AG20443 (cell line): ENCODE data around the gene HLA-B.
A peak's percentile ranks its signal among the peaks of the same experiment; 100 is the strongest.
"Not testable (repeated sequence)": the region's sequence is repeated elsewhere in the genome, so short reads cannot be mapped to it uniquely, and the experiment has no call there.

Source experiments
- DNase-seq: peaks from one replicate; pipeline ENCODE4 v3.0.0; 2012; ENCODE audit warnings: low spot score, mixed read lengths

HLA-B gene

DNA sequence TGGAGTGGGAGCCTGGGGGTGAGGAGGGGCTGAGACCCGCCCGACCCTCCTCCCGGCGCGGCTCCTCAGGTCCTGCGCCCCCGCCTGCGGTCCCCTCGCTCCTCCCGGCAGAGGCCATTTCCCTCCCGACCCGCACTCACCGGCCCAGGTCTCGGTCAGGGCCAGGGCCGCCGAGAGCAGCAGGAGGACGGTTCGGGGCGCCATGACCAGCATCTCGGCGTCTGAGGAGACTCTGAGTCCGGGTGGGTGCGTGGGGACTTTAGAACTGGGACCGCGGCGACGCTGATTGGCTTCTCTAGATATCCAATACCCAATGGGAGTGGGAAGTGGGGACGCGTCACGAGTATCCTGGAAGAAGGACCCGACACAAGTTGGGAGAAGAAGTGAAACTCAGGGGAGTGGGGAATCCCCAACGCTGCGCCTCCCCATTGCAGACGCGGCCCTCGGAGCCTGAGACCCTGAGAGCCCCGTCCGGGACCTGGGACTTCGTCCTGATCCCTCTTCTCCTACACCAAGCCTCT lies at the start of gene HLA-B:
Gene HLA-B, minus strand, starts transcription at position 234 of the 521 bp plus-strand sequence. Its CDS starts 21 bp downstream, at position 213.
- DNase-seq, result peak; percentile 89

DNA sequence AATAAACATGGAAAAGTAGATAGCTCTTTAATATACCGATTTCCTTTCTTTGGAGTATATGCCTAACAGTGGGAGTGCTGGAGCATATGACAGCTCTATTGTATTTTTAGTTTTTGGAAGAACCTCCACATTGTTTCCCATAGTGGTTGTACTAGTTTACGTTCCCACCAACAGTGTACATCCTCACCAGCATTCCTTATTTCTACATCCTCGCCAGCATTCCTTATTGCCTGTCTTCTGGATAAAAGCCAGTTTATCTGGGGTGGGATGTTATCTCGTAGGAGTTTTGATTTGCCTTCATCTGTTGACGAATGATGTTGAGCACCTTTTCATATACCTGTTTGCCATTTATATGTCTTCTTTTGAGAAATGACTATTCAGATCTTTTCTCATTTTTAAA lies 49.0 kb upstream of the HLA-B start:
- DNase-seq, result no peak

DNA sequence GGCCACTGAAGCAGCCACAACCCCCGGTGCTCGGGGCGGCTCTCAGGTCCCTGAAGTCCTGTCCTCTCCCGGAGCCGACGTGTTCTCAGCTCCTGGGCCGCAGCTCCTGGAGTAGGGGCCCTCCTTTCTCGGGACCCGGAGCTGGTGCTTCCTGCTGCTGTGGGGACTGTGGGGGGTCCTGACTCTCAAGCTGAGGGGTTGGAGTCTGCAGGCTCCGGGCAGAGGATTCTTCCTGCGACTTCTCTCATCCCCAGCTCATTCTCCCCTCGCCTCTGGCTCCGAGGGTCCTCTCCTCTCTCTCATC lies 47.0 kb upstream of the HLA-B start:
- DNase-seq, result not testable (repeated sequence)

DNA sequence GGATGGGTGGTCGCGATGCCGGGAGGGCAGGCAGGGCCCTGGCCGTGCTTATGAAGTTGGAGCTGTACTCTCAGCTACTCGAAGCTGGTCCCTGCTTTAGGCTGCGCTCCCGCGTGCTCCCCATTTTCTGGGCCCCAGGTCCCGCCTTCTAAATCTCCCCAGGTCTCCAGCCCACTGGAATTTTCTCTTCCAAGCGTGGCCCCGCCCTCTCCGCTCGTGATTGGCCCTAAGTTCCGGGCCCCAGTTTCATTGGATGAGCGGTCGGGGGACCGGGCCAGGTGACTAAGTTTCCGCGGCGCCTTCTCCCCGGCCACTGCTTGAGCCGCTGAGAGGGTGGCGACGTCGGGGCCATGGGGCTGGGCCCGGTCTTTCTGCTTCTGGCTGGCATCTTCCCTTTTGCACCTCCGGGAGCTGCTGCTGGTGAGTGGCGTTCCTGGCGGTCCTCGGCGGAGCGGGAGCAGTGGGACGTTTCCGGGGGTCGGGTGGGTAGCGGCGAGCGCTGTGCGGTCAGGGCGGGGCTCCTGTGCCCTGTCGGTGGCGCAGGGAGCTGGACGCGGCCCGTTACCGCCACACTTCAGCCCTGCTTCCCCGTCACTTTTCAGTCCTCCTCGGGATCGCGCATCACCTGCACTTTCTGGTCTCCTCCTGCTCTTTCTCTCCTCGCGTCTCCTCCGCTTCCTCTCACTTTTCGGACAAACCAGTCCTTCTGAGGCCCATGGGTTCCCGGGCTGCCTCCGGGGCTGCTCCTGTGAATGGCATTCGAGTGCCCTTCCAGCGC lies 46.5 kb upstream of the HLA-B start, which contains the start of gene MICA:
Gene MICA, plus strand, starts transcription at position 313 of the 778 bp plus-strand sequence. Its CDS starts 38 bp downstream, at position 351.
- DNase-seq, result peak; percentile 94

DNA sequence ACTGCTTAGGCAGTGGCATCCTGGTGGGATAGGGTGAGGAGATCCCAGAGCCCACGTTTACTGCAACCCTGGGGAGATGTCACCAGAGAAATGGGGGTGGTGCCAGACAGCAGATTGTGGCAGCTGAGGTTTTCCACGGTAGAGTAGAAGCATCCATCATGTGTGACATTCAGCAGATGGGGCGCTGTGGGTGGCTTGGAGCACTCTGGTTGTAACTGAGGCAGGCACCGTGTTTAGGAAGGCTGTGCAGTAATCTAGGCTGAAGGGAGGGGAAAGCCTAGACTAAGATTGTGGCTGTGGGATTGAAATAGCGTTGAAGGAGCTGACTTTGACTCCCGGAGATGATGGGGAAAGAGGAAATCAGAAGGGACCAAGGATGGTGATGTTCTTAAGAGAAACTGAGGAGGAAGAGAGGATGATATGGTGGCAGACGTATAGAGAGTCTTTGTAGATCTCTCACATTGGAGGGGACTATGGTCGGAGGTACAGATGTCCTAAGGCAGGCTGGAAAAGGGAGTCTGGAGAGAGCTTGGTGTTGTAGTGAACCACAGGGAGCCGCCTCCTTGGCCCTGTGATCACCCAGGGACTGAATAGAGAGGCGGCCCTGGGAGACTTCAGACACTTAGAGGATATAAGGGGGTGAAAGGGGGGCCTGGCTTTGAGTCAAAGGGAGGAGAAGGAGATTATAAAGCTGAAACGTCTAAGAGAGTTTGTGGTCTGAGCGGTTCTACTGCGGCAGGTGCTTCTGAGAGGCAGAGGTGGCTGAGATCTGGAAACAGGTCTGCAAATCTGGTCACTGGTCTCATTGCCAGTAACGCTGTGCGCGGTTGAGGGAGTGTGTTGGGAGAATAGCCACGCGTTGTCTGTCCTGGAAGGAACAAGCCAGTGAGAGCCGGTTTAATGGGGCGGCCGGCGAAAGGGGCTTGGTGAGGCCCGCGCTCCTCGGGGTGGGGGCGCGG lies 45.6 kb upstream of the HLA-B start:
- DNase-seq, result peak; percentile 16

DNA sequence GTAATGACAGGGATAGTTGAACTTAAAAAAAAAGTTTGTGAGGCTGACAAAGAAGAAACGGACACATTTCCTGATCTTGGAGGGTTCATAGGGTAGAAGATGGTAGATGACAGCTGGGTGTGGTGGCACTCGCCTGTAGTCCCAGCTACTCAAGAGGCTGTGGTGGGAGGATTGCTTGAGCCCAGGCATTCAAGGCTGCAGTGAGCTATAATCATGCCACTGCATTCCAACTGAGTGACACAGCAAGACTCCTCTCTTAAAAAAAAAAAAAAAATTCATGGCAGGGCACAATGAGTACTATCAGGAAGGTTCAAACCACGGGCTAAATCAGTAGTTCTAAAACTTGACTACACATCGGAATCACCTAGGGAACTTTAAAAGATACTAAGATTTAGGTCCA lies 44.4 kb upstream of the HLA-B start:
- DNase-seq, result no peak

DNA sequence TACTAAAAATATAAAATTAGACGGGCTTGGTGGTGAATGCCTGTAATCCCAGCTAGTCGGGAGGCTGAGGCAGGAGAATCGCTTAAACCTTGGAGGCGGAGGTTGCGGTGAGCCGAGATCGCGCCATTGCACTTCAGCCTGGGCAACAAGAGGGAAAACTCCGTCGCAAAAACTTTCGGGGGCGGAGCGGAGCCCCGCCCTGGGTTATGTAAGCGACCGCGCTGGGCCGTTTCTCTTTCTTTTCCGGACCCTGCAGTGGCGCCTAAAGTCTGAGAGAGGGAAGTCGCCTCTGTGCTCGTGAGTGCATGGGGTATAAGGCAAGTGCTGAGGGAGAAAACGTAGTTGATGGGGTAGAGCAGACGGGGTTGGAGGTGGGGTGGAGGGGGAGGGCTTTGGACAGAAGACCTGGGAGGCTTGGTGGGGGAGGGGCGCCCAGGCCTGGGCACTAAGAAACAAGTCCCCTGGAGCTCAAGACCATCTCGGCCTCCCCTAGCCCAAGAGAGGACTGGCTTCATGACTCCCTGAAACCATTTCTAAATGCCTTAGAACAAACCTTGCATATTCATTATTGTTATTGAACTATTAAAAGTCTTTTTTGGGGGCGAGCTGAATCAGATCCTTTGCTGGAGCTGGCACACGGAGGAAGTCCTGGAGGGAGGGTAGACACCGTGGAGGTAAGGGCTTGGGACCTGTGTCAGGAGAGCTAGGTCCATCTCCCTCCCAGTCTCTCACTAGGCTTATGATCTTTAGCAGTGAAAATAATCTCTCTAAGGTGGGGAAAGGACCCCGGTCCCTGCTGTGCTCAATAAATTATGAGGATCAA lies 43.7 kb upstream of the HLA-B start:
- DNase-seq, result peak; percentile 47

DNA sequence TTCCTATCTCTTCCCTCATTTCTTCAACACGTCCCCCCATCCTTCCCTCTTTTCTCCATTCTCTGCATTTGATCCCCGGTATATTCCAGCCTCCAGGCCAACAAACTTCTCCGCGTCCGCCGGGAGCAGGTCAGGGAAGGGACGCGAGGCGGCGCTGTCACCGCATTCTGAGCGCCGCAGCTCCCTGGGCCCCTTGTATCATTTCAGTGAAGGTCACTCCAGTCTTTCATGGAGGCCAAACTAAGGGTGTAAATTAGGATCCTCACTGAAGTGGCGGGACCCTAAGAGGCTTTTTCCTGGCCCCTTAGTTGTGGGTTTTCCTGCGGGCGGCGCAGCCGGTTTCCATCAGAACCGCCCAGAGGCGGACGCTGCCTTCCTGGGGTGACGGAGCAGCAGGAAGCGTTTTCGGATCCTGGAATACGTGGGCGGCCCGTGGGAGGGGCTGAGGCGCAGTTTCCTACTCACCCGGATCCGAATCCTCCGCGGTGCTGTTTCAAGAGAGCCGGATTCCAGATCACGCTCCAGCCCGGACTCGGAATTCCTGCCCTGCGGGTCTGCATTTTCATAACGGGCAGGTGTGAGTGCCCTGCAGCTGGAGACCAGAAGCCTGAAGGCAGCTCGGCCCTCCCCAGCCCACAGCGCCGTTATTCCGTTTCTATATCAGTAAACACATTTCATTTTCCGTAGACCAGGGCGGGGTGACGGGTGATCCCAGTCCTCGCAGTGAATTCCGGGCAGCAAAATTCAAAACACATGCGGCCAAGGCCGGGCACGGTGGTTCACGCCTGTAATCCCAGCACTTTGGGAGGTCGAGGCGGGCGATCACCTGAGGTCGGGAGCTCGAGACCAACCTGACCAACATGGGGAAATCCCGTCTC lies 42.8 kb upstream of the HLA-B start:
- peak; percentile 81 for DNase-seq

DNA sequence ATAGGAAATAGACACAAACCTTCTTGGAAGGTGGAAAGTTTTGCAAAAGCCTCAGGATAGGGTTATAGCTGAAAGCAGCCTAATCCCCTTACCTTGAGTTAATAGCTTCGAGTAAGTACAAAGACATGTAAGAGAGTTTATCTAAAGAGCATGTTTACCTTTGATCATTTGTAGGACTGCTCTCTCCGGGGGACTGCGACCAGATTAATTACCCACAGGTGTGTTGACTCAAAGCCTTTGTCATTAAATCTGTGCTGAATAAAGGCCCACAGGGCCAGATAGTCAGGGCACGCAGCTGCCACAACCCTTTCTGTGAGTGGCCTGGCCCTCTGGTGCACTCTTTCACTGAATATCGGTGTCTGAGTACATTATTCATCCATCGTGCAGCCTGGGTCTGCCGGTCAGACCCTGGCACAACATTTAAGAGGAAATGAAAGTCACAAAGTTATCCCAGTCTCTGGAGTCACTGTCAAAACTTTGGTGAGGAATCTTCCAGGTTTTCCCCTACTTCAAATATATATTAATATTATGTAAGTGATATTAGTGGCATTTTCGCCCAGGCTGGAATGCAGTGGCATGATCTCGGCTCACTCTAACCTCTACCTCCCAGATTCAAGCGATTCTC lies 41.0 kb upstream of the HLA-B start:
- no peak for DNase-seq

DNA sequence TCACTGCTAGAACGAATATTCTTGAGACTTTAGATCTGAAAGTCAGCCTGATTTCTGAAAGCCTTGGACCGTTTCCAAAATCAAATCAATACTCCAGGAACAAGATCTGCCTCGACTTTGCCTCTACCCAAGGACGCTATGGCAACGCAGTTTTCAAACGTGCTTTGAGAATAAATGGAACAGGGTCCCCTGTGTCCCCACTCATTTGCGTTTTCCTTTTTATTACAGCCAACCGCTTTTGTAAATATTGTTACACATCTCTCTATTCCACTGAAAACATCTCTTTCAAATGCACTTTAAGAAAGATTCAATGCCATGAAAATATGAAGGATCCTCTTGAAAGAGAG lies 40.1 kb upstream of the HLA-B start:
- DNase-seq, result not testable (repeated sequence)

DNA sequence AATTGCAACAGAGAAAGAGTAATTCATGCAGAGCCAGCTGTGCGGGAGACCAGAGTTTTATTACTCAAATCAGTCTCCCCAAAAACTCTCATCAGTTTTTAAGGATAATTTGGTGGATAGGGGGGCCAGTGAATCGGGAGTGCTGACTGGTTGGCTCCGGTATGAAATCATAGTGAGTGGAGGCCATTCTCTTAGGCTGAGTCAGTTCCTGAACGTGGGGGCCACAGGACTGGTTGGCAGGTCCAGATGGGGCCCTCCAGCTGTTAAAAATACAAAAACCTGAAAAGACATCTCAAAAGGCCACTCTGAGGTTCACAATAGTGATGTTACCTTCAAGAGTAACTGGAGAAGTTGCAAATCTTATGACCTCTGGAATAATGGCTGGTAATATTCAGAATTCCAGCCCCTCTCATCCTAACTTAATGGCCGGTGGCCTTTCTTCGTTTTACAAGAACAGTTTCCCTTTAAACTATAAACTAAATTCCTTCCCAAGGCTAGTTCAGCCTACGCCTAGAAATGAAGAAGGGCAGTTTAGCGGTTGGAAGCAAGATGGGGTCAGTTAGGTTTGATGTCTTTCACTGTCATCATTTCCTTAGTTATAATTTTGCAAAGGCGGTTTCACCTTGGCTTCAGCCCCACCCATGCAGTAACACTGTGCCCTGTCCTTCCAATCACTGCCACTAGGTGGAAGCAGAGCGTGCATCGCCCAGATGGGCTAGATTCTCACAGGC lies 39.6 kb upstream of the HLA-B start:
- DNase-seq, result peak; percentile 79

DNA sequence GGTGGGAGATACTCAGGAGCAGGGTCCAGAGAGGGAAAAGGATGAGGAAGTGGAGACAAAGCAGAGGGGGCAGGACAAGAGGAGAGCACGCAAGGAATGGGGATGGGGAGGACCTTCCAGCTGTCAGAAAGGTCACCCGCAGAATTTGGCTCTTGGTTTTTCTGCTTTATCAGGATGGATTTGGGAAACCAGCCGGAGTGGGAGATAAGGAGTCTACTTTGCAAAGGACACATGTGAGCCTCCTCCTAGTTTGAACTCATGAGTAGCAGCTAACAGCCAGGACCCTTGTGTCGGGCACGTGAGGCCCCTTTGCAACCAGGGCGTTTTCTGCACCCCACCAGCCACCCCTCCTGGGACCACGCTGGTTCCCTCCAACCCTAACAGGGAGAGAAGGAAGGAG lies 38.9 kb upstream of the HLA-B start:
- DNase-seq, result no peak

DNA sequence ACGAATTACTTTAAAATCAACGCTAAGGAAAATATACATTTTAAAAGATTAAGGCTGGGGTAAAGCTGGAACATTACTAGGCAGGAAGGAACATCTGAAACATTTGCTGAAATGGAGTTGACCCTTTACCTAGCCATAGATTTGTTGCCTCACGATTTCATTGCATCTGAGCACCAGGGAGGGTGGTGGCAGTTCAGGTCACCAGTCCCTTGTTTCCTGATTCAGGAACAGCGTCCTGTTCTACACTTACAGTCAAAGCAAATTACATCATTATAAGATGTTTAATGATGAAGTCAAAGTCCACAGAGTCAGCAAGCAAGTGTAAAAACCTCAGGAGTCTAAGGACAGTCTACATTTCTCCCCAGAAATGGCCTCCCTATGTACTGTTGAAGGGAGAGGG lies 37.4 kb upstream of the HLA-B start:
- no peak for DNase-seq

DNA sequence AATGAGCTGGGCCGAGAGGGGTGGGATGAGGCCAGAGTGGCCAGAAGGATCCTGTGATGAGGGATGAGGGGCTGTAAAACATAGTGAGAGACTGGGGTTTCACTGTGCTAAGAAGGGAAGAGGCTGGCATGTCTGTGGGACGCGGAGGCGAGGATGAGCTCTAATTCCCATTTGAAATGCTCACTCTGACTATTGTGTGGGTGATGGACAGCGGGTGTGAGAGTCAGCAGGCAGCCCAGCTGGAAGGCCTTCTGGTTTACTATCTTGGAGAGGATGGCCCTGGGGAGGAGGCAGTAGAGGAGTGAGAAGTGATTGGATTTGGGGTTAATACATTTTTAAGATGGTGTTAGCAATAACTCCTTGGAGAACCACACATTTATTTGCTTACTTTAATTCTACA lies 37.0 kb upstream of the HLA-B start:
- DNase-seq, result no peak

DNA sequence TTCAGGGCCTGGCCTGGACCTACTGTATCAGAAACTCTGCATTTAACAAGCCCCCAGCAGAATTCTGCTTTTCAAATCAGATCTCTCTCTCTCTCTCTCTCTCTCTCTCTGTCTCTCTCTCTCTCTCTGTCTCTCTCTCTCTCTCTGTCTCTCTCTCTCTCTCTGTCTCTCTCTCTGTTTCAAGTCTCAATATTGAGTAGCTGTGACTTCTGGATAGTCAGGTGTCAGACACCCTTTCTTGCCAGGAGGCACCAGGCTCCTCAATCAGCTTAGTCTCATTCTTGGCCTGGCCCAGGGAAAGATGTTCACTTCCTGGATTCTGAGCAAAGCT lies 32.8 kb upstream of the HLA-B start:
- DNase-seq, result not testable (repeated sequence)

DNA sequence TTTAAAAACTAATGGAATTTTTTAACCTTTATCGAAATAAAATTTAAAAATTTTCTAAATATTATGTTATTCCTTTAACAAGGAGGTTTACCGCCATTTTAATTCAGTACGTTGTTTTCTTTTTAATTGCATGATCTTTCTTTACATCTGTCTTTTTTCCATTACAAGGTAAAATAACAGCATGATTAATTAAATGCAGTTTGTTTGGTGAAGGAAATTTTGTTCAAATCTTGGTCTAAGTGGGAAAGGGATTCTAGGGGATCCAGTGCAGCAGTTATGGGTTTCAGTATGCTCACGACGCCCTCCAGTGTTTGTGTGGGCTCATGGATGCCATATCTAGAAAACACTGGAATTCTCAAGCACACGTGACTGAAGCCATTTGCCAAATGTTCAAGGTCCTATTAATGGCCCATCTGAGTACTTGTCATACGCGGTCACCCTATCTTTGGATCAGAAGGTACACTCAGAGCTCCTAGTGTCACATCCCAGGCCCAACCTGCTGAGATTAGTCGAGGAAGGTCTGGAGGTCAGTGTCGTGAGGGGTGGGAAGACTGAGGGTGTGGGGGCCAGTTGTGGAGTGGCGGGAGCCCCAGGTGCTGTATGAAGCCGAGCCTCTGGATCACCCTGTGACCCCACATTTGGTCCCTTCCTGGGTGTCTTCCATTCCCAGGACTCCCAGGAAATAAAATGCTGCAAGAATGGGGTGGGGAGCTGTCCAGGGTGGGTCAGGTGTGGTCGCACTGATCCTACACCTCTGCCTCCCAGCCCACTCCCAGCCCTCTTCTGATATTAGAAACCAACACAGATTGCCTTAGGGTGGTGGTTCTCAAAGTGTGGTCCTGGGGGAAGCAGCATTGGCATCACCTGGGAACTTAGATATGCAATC lies 32.2 kb upstream of the HLA-B start:
- DNase-seq, result not testable (repeated sequence)

DNA sequence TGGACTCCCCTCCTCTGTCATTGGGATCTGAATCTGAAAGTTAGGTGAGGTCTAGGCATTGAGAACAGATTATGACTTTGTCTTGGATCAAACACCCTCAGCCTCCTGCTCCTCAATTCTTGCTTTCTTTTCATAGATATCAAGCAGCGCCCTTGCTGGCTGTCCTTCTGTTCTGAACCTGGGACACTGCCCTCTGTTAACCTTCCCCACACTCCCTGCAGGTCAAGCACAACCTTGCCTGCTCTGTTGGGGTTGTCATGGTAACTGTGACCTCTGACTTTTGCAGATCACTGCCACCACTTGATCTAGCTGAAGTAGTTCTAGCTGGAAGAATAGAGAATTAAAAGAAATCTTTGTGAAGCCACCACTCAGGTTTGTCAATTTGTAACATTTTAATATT lies 30.0 kb upstream of the HLA-B start:
- DNase-seq, result no peak

DNA sequence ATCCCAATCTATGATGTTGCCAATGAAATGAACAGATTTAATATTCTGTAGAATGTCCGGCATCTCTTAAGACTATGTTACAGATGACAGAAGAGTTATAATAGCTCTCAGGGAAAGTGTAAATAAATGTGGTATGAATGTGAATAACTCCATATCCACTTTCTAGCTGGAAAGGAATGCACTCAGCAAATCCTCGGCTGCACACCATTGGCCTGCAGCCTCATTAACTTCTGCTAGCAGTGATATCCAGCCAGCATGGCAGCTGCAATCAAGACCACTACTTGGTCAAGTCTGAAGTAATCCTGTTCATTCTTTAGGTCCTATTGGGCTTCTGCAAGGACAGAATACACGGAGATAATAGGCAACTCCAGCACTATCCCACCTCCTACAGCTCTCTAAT lies 29.1 kb upstream of the HLA-B start:
- no peak for DNase-seq

DNA sequence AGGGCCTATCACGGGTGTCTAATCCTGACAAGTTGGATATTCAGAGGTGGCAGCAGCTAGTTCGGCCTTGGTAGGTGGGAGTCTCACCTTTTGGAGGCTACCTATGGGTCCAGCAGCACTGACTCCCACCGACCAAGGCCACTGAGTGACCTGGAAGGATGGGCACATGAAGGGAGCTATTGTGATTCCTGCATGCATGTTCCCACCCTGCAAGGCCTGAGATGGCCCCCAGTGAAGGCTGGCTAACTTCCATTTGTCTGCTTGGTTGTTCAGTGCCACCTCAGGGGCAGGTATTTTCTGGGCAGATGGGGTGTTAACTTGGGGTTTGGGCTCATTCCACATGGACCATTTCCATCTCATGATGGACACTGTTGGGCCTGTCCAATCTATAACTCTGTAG lies 28.1 kb upstream of the HLA-B start:
- no peak for DNase-seq
